HFFc6 (cell line): ENCODE measurements around the gene SCUBE3. TPM values are rescaled to one million over a fixed set of nuclear protein-coding genes. Genes with fewer than 3 reads are reported as not detected.
A peak's percentile ranks its signal among the peaks of the same experiment; 100 is the strongest.

Experiments
- DNase-seq: peaks from one replicate; pipeline ENCODE4 v3.0.0-alpha.2; 2018
- H3K27ac Mint-ChIP-seq: 2 replicates; pipeline ENCODE4 v1.8.0; 2020; ENCODE audit warnings: mild to moderate bottlenecking, mixed read lengths
- H3K27me3 Mint-ChIP-seq: 2 replicates; pipeline ENCODE4 v1.8.0; 2021; ENCODE audit warnings: mild to moderate bottlenecking, moderate library complexity, mixed read lengths; ENCODE audit not compliant: insufficient read depth
- H3K36me3 Mint-ChIP-seq: 2 replicates; pipeline ENCODE4 v1.8.0; 2021; ENCODE audit warnings: low read depth, mixed read lengths
- H3K4me1 Mint-ChIP-seq: 2 replicates; pipeline ENCODE4 v1.8.0; 2020; ENCODE audit warnings: low read depth, mixed read lengths
- H3K4me3 Mint-ChIP-seq: 2 replicates; pipeline ENCODE4 v1.8.0; 2020; ENCODE audit warnings: mild to moderate bottlenecking, moderate library complexity, mixed read lengths
- H3K9me3 Mint-ChIP-seq: 2 replicates; pipeline ENCODE4 v1.8.0; 2020; ENCODE audit warnings: mild to moderate bottlenecking, mixed read lengths
- CTCF ChIP-seq: fragments of 200-600 bp; sonication (generic); IDR thresholded peaks from 2 replicates; pipeline ENCODE4 v1.5.0; 2021; ENCODE audit warnings: antibody characterized with exemption, mild to moderate bottlenecking
- total RNA-seq, 6 experiments: library from RNA; stranded (reverse); fragmentation: NEBNext Ultra II Directional; extraction: Animal tissue kit (Norgen Biotek cat#: 25700); gene quantifications; 2 replicates in 1 of 6; 3 replicates in 5 of 6; pipeline ENCODE4 v1.2.3, GENCODE V29; 2021

Gene SCUBE3
- total RNA-seq, 6 experiments from 2014 or later, result 37.0 to 75.0 (median 44.3) TPM

GRCh38 chr6:35295036-35295435 lies 81.3 kb downstream of the SCUBE3 start:
- TF ChIP-seq CTCF, result no peak
- Mint-ChIP-seq H3K27ac (no peak overlapping the region), H3K27me3 (peaks cover under 1% of the 10 kb centered on the region; the same call in 1 of the 2 replicates), H3K4me1 (peaks cover 12% of the 10 kb centered on the region), H3K4me3 (no peak overlapping the region), H3K36me3 (peaks cover 11% of the 10 kb centered on the region; the same call in 1 of the 2 replicates), H3K9me3 (no peaks in the 10 kb centered on the region)
- no peak for DNase-seq

GRCh38 chr6:35295521-35296315 lies 82.0 kb downstream of the SCUBE3 start:
- Mint-ChIP-seq H3K4me3 (no peak overlapping the region), H3K36me3 (peaks cover 6% of the 10 kb centered on the region; the same call in 1 of the 2 replicates), H3K9me3 (no peaks in the 10 kb centered on the region), H3K27ac (no peak overlapping the region), H3K27me3 (no peaks in the 10 kb centered on the region; the same call in 1 of the 2 replicates), H3K4me1 (peaks cover 12% of the 10 kb centered on the region)
- TF ChIP-seq CTCF, result no peak
- DNase-seq, result no peak

- Mint-ChIP-seq H3K27me3 (no peaks in the 10 kb centered on the region), H3K4me3 (peak overlapping the region; percentile 53), H3K36me3 (peaks cover 6% of the 10 kb centered on the region; the same call in 1 of the 2 replicates), H3K27ac (peak overlapping the region; percentile 40), H3K9me3 (no peaks in the 10 kb centered on the region), H3K4me1 (peaks cover 12% of the 10 kb centered on the region)
- no peak for DNase-seq
- TF ChIP-seq CTCF, result no peak
Observed at GRCh38 chr6:35296931-35297600, 83.3 kb downstream of the SCUBE3 start.

GRCh38 chr6:35297601-35298481 lies 84.1 kb downstream of the SCUBE3 start, which contains the start of gene DEF6:
TSS of gene DEF6 (plus strand) at chr6:35297818. CDS start at chr6:35297857, 39 bp downstream.
- Mint-ChIP-seq H3K4me3 (peak within 1 kb of the TSS; percentile 53), H3K27me3 (no peaks in the 10 kb centered on the region), H3K4me1 (peaks cover 18% of the 10 kb centered on the region), H3K27ac (peak within 1 kb of the TSS; percentile 40), H3K9me3 (no peaks in the 10 kb centered on the region), H3K36me3 (peaks cover 6% of the 10 kb centered on the region; the same call in 1 of the 2 replicates)
- DNase-seq, result peak; percentile 82
- peak; percentile 77 for TF ChIP-seq CTCF

- H3K36me3 Mint-ChIP-seq, result peaks cover 6% of the 10 kb centered on the region; the same call in 1 of the 2 replicates
- H3K27me3 Mint-ChIP-seq, result no peaks in the 10 kb centered on the region
- peaks cover 25% of the 10 kb centered on the region for H3K4me1 Mint-ChIP-seq
- H3K27ac Mint-ChIP-seq, result no peak overlapping the region
- no peaks in the 10 kb centered on the region for H3K9me3 Mint-ChIP-seq
- TF ChIP-seq CTCF, result no peak
- H3K4me3 Mint-ChIP-seq, result no peak overlapping the region; the same call in 1 of the 2 replicates
- no peak for DNase-seq
Observed at GRCh38 chr6:35298625-35299140, 84.9 kb downstream of the SCUBE3 start.
